HG03521 (cell line): Measurements from ENCODE around the gene FAM222A.

Experiments used
- ATAC-seq: cut with Tn5 transposase; IDR thresholded peaks from one replicate; pipeline ENCODE4 v1.9.1; 2021; ENCODE audit warnings: mild to moderate bottlenecking, moderate library complexity; ENCODE audit not compliant: unreplicated experiment

Gene FAM222A

GRCh38 chr12:109737126-109737525 lies 23.5 kb downstream of the FAM222A start:
- no peak for ATAC-seq

GRCh38 chr12:109737631-109738030 lies 24.0 kb downstream of the FAM222A start:
- ATAC-seq, result no peak

- ATAC-seq, result no peak
Measured at GRCh38 chr12:109738209-109738608, 24.6 kb downstream of the FAM222A start.

GRCh38 chr12:109738878-109739665 lies 25.4 kb downstream of the FAM222A start:
- no peak for ATAC-seq

- no peak for ATAC-seq
Measured at GRCh38 chr12:109739747-109740693, 26.4 kb downstream of the FAM222A start.

GRCh38 chr12:109740694-109741245 lies 27.1 kb downstream of the FAM222A start:
- no peak for ATAC-seq

- no peak for ATAC-seq
Measured at GRCh38 chr12:109741286-109741969, 27.8 kb downstream of the FAM222A start.

- no peak for ATAC-seq
Measured at GRCh38 chr12:109741970-109742703, 28.5 kb downstream of the FAM222A start.

- no peak for ATAC-seq
Measured at GRCh38 chr12:109743076-109743910, 29.7 kb downstream of the FAM222A start.

- ATAC-seq, result no peak
Measured at GRCh38 chr12:109744026-109744425, 30.4 kb downstream of the FAM222A start.

GRCh38 chr12:109744986-109745942 lies 31.6 kb downstream of the FAM222A start:
- no peak for ATAC-seq

GRCh38 chr12:109752117-109753053 lies 38.8 kb downstream of the FAM222A start:
- ATAC-seq, result no peak

GRCh38 chr12:109753054-109753401 lies 39.4 kb downstream of the FAM222A start:
- ATAC-seq, result no peak

GRCh38 chr12:109753959-109754358 lies 40.3 kb downstream of the FAM222A start:
- ATAC-seq, result no peak

- no peak for ATAC-seq
Measured at GRCh38 chr12:109756457-109756856, 42.8 kb downstream of the FAM222A start.

GRCh38 chr12:109757671-109758265 lies 44.1 kb downstream of the FAM222A start:
- no peak for ATAC-seq
